NT2/D1 (cell line): ENCODE measurements around the gene LIPJ.

Experiments used
- DNase-seq: peaks from one replicate; pipeline ENCODE4 v3.0.0-alpha.2; 2011; ENCODE audit warnings: low read depth, low spot score
- H3K27me3 ChIP-seq: 2 replicates; pipeline ENCODE4 v1.6.0; 2011; ENCODE audit warnings: mild to moderate bottlenecking; ENCODE audit not compliant: insufficient read length, insufficient read depth
- H3K36me3 ChIP-seq: 2 replicates; pipeline ENCODE4 v1.6.1; 2011; ENCODE audit warnings: mild to moderate bottlenecking, low read length, mixed read lengths; ENCODE audit not compliant: insufficient read depth, insufficient read length
- H3K4me1 ChIP-seq: 2 replicates; pipeline ENCODE4 v1.5.1; 2011; ENCODE audit not compliant: insufficient read depth, insufficient read length
- H3K4me3 ChIP-seq: 2 replicates; pipeline ENCODE4 v1.5.1; 2011; ENCODE audit warnings: low read depth; ENCODE audit not compliant: insufficient read length
- H3K9ac ChIP-seq: 2 replicates; pipeline ENCODE4 v1.6.0; 2011; ENCODE audit warnings: low read depth; ENCODE audit not compliant: insufficient read length
- H3K9me3 ChIP-seq: 2 replicates; pipeline ENCODE4 v1.5.1; 2011; ENCODE audit warnings: mild to moderate bottlenecking, low read length; ENCODE audit not compliant: insufficient read depth
- SUZ12 ChIP-seq: IDR thresholded peaks from 2 replicates; pipeline ENCODE4 v1.6.1; 2011; ENCODE audit not compliant: insufficient read length, insufficient read depth; ENCODE audit errors: extremely low read depth
- YY1 ChIP-seq: IDR thresholded peaks from 2 replicates; pipeline ENCODE4 v1.6.1; 2011; ENCODE audit not compliant: insufficient read length, insufficient read depth
- ZNF274 ChIP-seq: IDR thresholded peaks from 2 replicates; pipeline ENCODE4 v1.6.1; 2011; ENCODE audit warnings: mild to moderate bottlenecking, low read depth, low read length

LIPJ gene, protein sequence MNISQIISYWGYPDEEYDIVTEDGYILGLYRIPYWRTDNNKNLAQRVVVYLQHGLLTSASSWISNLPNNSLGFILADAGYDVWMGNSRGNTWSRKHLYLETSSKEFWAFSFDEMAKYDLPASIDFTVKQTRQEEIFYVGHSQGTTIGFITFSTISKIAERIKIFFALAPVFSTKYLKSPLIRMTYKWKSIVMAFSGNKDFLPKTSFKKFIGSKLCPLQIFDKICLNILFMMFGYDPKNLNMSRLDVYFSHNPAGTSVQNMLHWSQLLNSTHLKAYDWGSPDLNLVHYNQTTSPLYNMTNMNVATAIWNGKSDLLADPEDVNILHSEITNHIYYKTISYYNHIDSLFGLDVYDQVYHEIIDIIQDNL

DNA sequence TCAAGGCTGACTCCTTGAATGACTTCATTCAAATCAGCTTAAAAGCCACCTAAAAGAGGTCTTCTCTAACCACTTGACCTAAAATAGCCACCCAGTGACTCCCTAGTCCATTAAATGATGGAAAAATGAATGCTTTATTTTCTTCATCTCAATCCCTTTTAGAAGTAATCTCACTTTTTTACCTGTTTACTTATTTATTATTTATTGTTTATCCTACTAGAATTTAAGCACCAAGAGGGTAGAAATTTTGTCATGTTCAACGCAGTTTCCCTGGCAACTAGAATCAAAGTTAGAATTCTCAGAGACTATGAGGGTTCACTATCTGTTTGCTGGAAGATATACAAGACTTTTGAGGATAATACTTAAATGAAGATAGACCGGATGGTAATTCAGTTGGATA, at the start of gene LIPJ:
LIPJ (plus strand) TSS at position 301 of the 400 bp plus-strand sequence. CDS start 3,926 bp downstream, outside the sequence.
- no peak within 1 kb of the TSS for H3K9ac ChIP-seq
- no peak for DNase-seq
- TF ChIP-seq ZNF274, result no peak
- no peak for TF ChIP-seq SUZ12
- no peak for TF ChIP-seq YY1
- no peaks in the 10 kb centered on the region for H3K36me3 ChIP-seq
- no peaks in the 10 kb centered on the region for H3K27me3 ChIP-seq
- H3K4me1 ChIP-seq, result no peaks in the 10 kb centered on the region
- H3K9me3 ChIP-seq, result no peaks in the 10 kb centered on the region
- H3K4me3 ChIP-seq, result no peak within 1 kb of the TSS

DNA sequence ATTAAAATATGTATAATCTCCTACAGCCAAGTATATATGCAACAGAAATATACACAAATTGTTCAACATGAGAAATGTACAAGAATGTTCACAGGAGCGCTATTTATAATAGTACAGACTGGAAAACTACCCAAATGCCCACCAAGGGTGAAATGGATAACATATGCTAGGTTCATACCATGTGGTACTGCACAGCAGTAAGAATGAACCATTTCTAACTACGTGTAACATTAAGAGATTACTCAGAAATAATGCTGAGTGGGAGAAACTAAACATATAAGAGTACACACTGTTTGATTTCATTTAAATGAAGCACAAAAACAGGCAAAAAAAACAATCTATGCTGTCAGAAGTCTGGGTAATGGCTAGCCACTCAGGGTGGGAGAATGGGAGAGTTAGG, 49.2 kb upstream of the LIPJ start:
- Histone ChIP-seq H3K27me3 (no peaks in the 10 kb centered on the region), H3K4me3 (no peak overlapping the region), H3K36me3 (no peaks in the 10 kb centered on the region), H3K4me1 (no peaks in the 10 kb centered on the region), H3K9me3 (no peaks in the 10 kb centered on the region), H3K9ac (no peak overlapping the region)
- no peak for DNase-seq
- TF ChIP-seq YY1 (no peak), ZNF274 (no peak), SUZ12 (no peak)

DNA sequence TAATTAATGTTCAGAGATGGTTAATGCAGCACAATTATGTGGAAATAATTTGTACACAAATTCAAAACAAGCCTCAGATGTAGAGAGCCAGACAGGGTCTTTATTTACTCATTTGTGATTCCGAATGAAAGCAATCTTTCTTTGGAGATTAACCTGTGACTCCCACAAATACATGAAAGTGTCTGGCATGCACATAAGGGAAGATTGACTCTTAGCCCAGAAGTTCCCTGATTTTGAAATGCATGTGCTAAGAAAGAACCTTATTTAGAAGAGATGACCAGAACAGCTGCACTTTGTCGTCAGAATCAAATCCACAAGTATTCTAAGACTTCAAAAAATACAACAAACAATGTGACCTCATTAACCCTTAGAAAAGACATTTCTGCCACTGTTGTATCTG, 48.5 kb upstream of the LIPJ start:
- Histone ChIP-seq H3K9me3 (no peaks in the 10 kb centered on the region), H3K4me1 (no peaks in the 10 kb centered on the region), H3K4me3 (no peak overlapping the region), H3K27me3 (no peaks in the 10 kb centered on the region), H3K9ac (no peak overlapping the region), H3K36me3 (no peaks in the 10 kb centered on the region)
- TF ChIP-seq ZNF274 (no peak), YY1 (no peak), SUZ12 (no peak)
- DNase-seq, result no peak

DNA sequence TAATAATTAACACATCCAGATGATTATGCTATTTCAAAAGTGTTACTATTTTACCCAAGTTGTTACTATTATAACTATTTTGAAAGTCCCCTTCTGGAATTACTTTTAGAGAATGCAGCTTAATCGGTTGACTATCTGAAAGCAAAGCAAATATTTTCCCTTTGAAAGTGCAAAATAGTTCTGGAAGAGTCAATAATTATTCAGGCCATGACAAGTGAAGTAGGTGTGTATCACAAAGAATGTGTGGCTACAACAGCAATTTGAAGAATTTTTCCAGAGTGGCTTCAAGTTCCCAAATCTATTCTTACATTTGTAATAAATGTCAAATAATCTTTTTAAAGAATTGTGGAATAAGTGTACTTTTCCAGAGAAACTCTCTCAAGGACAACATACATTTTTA, 46.2 kb upstream of the LIPJ start:
- Histone ChIP-seq H3K4me1 (no peaks in the 10 kb centered on the region), H3K9ac (no peak overlapping the region), H3K27me3 (no peaks in the 10 kb centered on the region), H3K36me3 (no peaks in the 10 kb centered on the region), H3K4me3 (no peak overlapping the region), H3K9me3 (no peaks in the 10 kb centered on the region)
- no peak for TF ChIP-seq ZNF274
- TF ChIP-seq SUZ12, result no peak
- no peak for TF ChIP-seq YY1
- no peak for DNase-seq

DNA sequence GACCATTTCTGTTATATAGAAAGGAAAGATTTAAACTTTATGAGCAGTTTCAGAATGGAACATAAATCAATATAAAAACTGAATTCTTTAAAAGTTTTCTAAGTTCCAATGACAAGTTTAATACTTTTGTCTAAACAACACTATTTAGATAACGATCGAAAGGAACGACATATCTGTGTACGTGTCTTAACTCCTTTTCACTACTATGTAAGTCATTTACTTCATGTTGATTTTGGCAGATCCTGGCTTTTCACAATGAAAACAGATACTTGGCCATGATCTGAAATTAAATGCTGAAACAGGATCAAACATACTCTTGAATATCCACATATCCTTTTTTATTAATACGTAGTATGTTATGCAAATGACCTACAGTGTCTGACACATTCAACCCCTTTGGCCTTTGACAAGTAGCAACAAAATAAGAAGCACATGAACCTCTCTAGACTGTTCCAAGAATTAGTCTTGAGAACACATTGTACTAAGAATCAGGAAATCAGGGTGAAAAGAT, 45.4 kb upstream of the LIPJ start:
- Histone ChIP-seq H3K27me3 (no peaks in the 10 kb centered on the region), H3K4me1 (no peaks in the 10 kb centered on the region), H3K9me3 (no peaks in the 10 kb centered on the region), H3K9ac (no peak overlapping the region), H3K36me3 (no peaks in the 10 kb centered on the region), H3K4me3 (no peak overlapping the region)
- TF ChIP-seq SUZ12 (no peak), YY1 (no peak), ZNF274 (no peak)
- no peak for DNase-seq

DNA sequence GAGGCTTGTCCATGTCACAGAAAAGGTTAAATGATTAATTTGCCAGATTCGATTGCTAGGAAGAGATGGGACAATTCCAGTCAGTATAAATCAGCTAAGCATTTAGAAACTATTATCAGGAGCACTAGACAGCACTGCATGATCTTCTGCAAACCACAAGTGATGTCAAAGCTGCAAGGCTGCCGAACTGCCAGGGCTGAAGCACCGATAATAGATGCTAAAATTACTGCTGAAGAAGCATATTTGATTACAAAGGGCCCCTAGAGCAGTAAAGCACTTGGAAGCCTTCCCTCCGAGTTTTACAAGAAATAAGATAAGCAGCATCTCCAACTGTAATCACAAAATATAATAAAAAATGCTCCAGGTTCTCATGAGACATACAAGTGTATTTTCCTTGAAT, 44.0 kb upstream of the LIPJ start:
- TF ChIP-seq SUZ12 (no peak), ZNF274 (no peak), YY1 (no peak)
- DNase-seq, result no peak
- Histone ChIP-seq H3K4me3 (no peak overlapping the region), H3K27me3 (no peaks in the 10 kb centered on the region), H3K9ac (no peak overlapping the region), H3K9me3 (no peaks in the 10 kb centered on the region), H3K4me1 (no peaks in the 10 kb centered on the region), H3K36me3 (no peaks in the 10 kb centered on the region)

DNA sequence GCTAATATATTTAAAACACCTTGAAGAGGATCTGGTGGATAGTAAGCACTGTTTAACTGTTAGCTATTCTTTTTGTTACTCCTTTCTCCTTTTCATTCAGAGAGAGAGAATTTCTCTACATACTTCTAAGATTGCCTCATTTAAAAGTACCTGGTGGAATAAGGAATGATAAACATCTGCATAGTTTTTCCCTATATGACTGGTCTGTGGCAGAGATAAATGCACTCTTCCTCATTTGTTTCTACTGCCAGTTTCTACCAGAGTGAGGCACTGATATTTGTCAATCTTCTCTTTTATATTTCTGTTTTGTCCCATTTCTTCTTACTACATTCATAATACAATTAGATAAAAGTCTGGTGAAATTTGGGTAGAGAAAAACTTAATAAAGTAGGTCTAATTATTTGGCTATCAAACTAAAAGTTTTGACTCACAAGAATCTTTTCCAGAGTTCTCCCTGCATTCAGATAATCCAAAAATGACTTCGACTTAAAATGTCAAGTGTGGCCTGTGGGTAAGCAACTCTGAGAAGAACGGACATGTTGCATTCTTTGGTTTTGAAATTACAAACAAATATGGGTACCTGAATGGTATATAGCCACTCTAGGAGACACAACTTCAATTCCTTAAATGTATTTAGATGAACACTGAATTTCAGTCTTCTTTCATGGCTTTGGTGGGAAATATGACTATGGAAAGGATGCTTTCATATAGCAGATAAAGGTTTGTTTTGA, 42.3 kb upstream of the LIPJ start:
- Histone ChIP-seq H3K9ac (no peak overlapping the region), H3K4me1 (no peaks in the 10 kb centered on the region), H3K4me3 (no peak overlapping the region), H3K9me3 (no peaks in the 10 kb centered on the region), H3K27me3 (no peaks in the 10 kb centered on the region), H3K36me3 (no peaks in the 10 kb centered on the region)
- TF ChIP-seq YY1 (no peak), ZNF274 (no peak), SUZ12 (no peak)
- no peak for DNase-seq
